Measurements from ENCODE around the gene BOC. TPM values are rescaled to one million over a fixed set of nuclear protein-coding genes. Genes with fewer than 3 reads are reported as not detected.
A peak's percentile ranks its signal among the peaks of the same experiment; 100 is the strongest.

Gene BOC
- total RNA-seq, 3 donors from 2014 or later = 48.8 to 56.6 (median 55.1) TPM

GRCh38 chr3:113263778-113264177 lies 52.4 kb downstream of the BOC start:
- Histone ChIP-seq H3K4me1 (peaks cover 0 to 4% of the 10 kb centered on the region in 2 donors), H3K9me3 (no peaks in the 10 kb centered on the region), H3K36me3 (no peaks in the 10 kb centered on the region), H3K27ac (peak overlapping the region; percentile 79 to 93), H3K27me3 (no peaks in the 10 kb centered on the region), H3K4me3 (no peak overlapping the region)
- DNase-seq (ENCODE audit: low spot score in 2 of 2) = no peak
- TF ChIP-seq POLR2A (IDR thresholded peaks at IDR 0.05) (no peak), POLR2AphosphoS5 (IDR thresholded peaks at IDR 0.05) (no peak), CTCF (IDR thresholded peaks at IDR 0.05) (no peak)
- intact Hi-C loops (cut with DNase I; ENCODE audit: low total_unique reads) = loop anchor here (10.0 kb wide), 1 partner anchor 129 kb away; no protein-coding TSS in a partner anchor

GRCh38 chr3:113264283-113265131 lies 53.1 kb downstream of the BOC start:
- H3K4me3 ChIP-seq = no peak overlapping the region
- DNase-seq (ENCODE audit: low spot score in 2 of 2) = no peak
- H3K27me3 ChIP-seq = no peaks in the 10 kb centered on the region
- H3K27ac ChIP-seq = peak overlapping the region; percentile 79 to 93
- intact Hi-C loops (cut with DNase I; ENCODE audit: low total_unique reads) = loop anchor here (10.0 kb wide), 1 partner anchor 130 kb away; no protein-coding TSS in a partner anchor
- peaks cover 0 to 4% of the 10 kb centered on the region in 2 donors for H3K4me1 ChIP-seq
- H3K36me3 ChIP-seq = no peaks in the 10 kb centered on the region
- H3K9me3 ChIP-seq = no peaks in the 10 kb centered on the region
- no peak for TF ChIP-seq CTCF (IDR thresholded peaks at IDR 0.05)

GRCh38 chr3:113265231-113265630 lies 53.9 kb downstream of the BOC start:
- peak overlapping the region; percentile 54 to 79 for H3K27ac ChIP-seq
- H3K36me3 ChIP-seq = no peaks in the 10 kb centered on the region
- peaks cover 0 to 4% of the 10 kb centered on the region in 2 donors for H3K4me1 ChIP-seq
- intact Hi-C loops (cut with DNase I; ENCODE audit: low total_unique reads) = loop anchor here (10.0 kb wide), 1 partner anchor 130 kb away; no protein-coding TSS in a partner anchor
- no peak overlapping the region for H3K4me3 ChIP-seq
- H3K27me3 ChIP-seq = no peaks in the 10 kb centered on the region
- TF ChIP-seq POLR2A (IDR thresholded peaks at IDR 0.05) = no peak
- no peak for TF ChIP-seq CTCF (IDR thresholded peaks at IDR 0.05)
- TF ChIP-seq POLR2AphosphoS5 (IDR thresholded peaks at IDR 0.05) = no peak
- no peaks in the 10 kb centered on the region for H3K9me3 ChIP-seq
- DNase-seq (ENCODE audit: low spot score in 2 of 2) = no peak

GRCh38 chr3:113266738-113267137 lies 55.4 kb downstream of the BOC start:
- Histone ChIP-seq H3K36me3 (no peaks in the 10 kb centered on the region), H3K9me3 (no peaks in the 10 kb centered on the region), H3K4me3 (no peak overlapping the region), H3K4me1 (no peaks in the 10 kb centered on the region), H3K27ac (peak overlapping the region; percentile 54 to 79), H3K27me3 (no peaks in the 10 kb centered on the region)
- TF ChIP-seq POLR2AphosphoS5 (IDR thresholded peaks at IDR 0.05) (no peak), CTCF (IDR thresholded peaks at IDR 0.05) (no peak), POLR2A (IDR thresholded peaks at IDR 0.05) (no peak)
- DNase-seq (ENCODE audit: low spot score in 2 of 2) = no peak
- intact Hi-C loops (cut with DNase I; ENCODE audit: low total_unique reads) = loop anchor here (10.0 kb wide), 1 partner anchor 132 kb away; no protein-coding TSS in a partner anchor

GRCh38 chr3:113268311-113268710 lies 57.0 kb downstream of the BOC start:
- Histone ChIP-seq H3K27ac (peak overlapping the region; percentile 54 to 79), H3K36me3 (no peaks in the 10 kb centered on the region), H3K4me3 (no peak overlapping the region), H3K27me3 (no peaks in the 10 kb centered on the region), H3K9me3 (no peaks in the 10 kb centered on the region), H3K4me1 (no peaks in the 10 kb centered on the region)
- intact Hi-C loops (cut with DNase I; ENCODE audit: low total_unique reads) = loop anchor here (10.0 kb wide), 1 partner anchor 134 kb away; no protein-coding TSS in a partner anchor
- no peak for DNase-seq (ENCODE audit: low spot score in 2 of 2)
- TF ChIP-seq POLR2A (IDR thresholded peaks at IDR 0.05) = no peak
- TF ChIP-seq CTCF (IDR thresholded peaks at IDR 0.05) = no peak
- no peak for TF ChIP-seq POLR2AphosphoS5 (IDR thresholded peaks at IDR 0.05)

Measured in breast epithelium (tissue), 4 donors.